HL-60 (cell line): ENCODE data around the gene LIPF.
"Not testable (repeated sequence)": the region's sequence is repeated elsewhere in the genome, so short reads cannot be mapped to it uniquely, and the experiment has no call there.

Source experiments
- DNase-seq, 2 experiments: peaks; one replicate each; pipeline ENCODE4 v3.0.0-alpha.2; 2010 to 2020; ENCODE audit warnings: low read depth in 1 of 2, low spot score in 1 of 2
- H3K27ac ChIP-seq: fragments of 250-450 bp; sonication (Bioruptor Pico); replicated peaks from 2 replicates; pipeline ENCODE4 v1.5.1; 2020; ENCODE audit warnings: mild to moderate bottlenecking, moderate library complexity
- H3K27me3 ChIP-seq: fragments of 250-450 bp; sonication (Bioruptor Pico); 2 replicates; pipeline ENCODE4 v1.5.1; 2021; ENCODE audit warnings: mild to moderate bottlenecking, moderate library complexity; ENCODE audit not compliant: insufficient read depth, poor library complexity, severe bottlenecking
- H3K4me3 ChIP-seq: replicated peaks from 2 replicates; pipeline ENCODE4 v1.5.1; 2011; ENCODE audit warnings: mild to moderate bottlenecking, control low read depth, low read length; ENCODE audit not compliant: insufficient read depth
- CTCF ChIP-seq: IDR thresholded peaks from one replicate; pipeline ENCODE4 v1.5.1; 2011; ENCODE audit warnings: low read length, control low read depth, inconsistent platforms; ENCODE audit not compliant: insufficient read depth
- GABPA ChIP-seq: IDR thresholded peaks from 2 replicates; pipeline ENCODE4 v1.6.1; 2012; ENCODE audit warnings: low read depth
- POLR2AphosphoS5 ChIP-seq: IDR thresholded peaks from 2 replicates; pipeline ENCODE4 v1.6.1; 2012; ENCODE audit warnings: low read depth
- SPI1 ChIP-seq: IDR thresholded peaks from 2 replicates; pipeline ENCODE4 v1.6.1; 2012; ENCODE audit warnings: low read depth, mild to moderate bottlenecking, borderline replicate concordance
- TF ChIP-seq, protein P1 (sequence below): IDR thresholded peaks from 2 replicates; pipeline ENCODE4 v1.6.1; 2012; ENCODE audit warnings: low read depth; ENCODE audit not compliant: insufficient replicate concordance

The LIPF gene

GRCh38 chr10:88661577-88661976, 2.7 kb upstream of the LIPF start:
- peak; percentile 57 for TF ChIP-seq SPI1
- TF ChIP-seq CTCF: no peak
- no peak for DNase-seq
- Histone ChIP-seq H3K27me3 (no peaks in the 10 kb centered on the region), H3K4me3 (no peak overlapping the region), H3K27ac (no peak overlapping the region)

GRCh38 chr10:88663153-88663552, 1.1 kb upstream of the LIPF start:
- not testable (repeated sequence) for DNase-seq, H3K27ac ChIP-seq, H3K4me3 ChIP-seq, H3K27me3 ChIP-seq

GRCh38 chr10:88668465-88668864, 4.2 kb downstream of the LIPF start:
- Histone ChIP-seq H3K4me3 (no peak overlapping the region), H3K27me3 (no peaks in the 10 kb centered on the region), H3K27ac (no peak overlapping the region)
- TF ChIP-seq, protein P1, sequence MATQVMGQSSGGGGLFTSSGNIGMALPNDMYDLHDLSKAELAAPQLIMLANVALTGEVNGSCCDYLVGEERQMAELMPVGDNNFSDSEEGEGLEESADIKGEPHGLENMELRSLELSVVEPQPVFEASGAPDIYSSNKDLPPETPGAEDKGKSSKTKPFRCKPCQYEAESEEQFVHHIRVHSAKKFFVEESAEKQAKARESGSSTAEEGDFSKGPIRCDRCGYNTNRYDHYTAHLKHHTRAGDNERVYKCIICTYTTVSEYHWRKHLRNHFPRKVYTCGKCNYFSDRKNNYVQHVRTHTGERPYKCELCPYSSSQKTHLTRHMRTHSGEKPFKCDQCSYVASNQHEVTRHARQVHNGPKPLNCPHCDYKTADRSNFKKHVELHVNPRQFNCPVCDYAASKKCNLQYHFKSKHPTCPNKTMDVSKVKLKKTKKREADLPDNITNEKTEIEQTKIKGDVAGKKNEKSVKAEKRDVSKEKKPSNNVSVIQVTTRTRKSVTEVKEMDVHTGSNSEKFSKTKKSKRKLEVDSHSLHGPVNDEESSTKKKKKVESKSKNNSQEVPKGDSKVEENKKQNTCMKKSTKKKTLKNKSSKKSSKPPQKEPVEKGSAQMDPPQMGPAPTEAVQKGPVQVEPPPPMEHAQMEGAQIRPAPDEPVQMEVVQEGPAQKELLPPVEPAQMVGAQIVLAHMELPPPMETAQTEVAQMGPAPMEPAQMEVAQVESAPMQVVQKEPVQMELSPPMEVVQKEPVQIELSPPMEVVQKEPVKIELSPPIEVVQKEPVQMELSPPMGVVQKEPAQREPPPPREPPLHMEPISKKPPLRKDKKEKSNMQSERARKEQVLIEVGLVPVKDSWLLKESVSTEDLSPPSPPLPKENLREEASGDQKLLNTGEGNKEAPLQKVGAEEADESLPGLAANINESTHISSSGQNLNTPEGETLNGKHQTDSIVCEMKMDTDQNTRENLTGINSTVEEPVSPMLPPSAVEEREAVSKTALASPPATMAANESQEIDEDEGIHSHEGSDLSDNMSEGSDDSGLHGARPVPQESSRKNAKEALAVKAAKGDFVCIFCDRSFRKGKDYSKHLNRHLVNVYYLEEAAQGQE: no peak
- no peak for TF ChIP-seq SPI1
- no peak for TF ChIP-seq POLR2AphosphoS5
- no peak for TF ChIP-seq GABPA
- TF ChIP-seq CTCF: no peak
- DNase-seq: no peak

DNA sequence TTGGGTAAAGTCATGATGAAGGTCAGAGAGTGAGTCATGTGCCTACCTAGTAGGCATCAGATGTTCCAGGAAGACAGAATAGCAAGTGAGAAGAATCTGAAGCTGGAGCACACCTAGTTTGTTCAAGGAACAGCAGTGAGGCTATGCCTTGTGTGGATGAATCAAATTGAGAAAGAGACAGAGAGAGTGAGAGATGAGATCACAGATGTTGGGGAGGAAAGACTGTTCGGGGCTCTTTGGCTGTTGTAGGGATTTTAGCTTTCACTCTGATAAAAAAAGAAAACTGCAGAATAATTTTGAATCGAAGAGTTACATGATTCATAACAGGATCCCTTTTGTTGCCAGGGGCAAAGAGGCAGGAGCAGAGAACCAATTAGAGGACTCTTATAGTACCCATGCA, 6.3 kb downstream of the LIPF start:
- TF ChIP-seq GABPA (no peak), CTCF (no peak), POLR2AphosphoS5 (no peak), SPI1 (no peak)
- TF ChIP-seq, protein P1: no peak
- no peak for DNase-seq
- Histone ChIP-seq H3K27ac (no peak overlapping the region), H3K4me3 (no peak overlapping the region), H3K27me3 (no peaks in the 10 kb centered on the region)
